ENCODE data around the gene LETM1. TPM values are rescaled to one million over a fixed set of nuclear protein-coding genes. Genes with fewer than 3 reads are reported as not detected.
A peak's percentile ranks its signal among the peaks of the same experiment; 100 is the strongest.

The LETM1 gene
- total RNA-seq, 8 experiments from 2014 or later: 19.8 to 74.0 (median 30.2) TPM

GRCh38 chr4:1826531-1827350 is 29.2 kb downstream of the LETM1 start:
- in situ Hi-C loops (cut with MboI; ENCODE audit: low pct_unique_long_range_greater_than_20kb in 2 of 9, low sequenced_read_pairs in 9 of 9, unreplicated experiment in 9 of 9): no loop called here
- Histone ChIP-seq H3K4me3 (no peak overlapping the region), H3K27ac (no peak overlapping the region), H3K4me1 (replicated peaks in 1 of 2) (no peaks in the 10 kb centered on the region)
- 60 to 100% (median 93%) methylated on average over 1 to 11 of the region's 30 CpGs; no CpG with 5 or more reads in 3 of the 10 experiments for WGBS, 10 experiments
- ATAC-seq (replicated peaks in 6 of 8): no peak

- in situ Hi-C loops (cut with MboI; ENCODE audit: low pct_unique_long_range_greater_than_20kb in 2 of 9, low sequenced_read_pairs in 9 of 9, unreplicated experiment in 9 of 9): no loop called here
- no peak overlapping the region for H3K4me3 ChIP-seq
- 77 to 100% (median 84%) methylated on average over 1 to 18 of the region's 19 CpGs; no CpG with 5 or more reads in 3 of the 10 experiments for WGBS, 10 experiments
- no peak for ATAC-seq (replicated peaks in 6 of 8)
- H3K4me1 ChIP-seq (replicated peaks in 1 of 2): no peaks in the 10 kb centered on the region
- H3K27ac ChIP-seq: no peak overlapping the region
Measured at GRCh38 chr4:1825326-1825725, 30.6 kb downstream of the LETM1 start.

- Histone ChIP-seq H3K4me1 (replicated peaks in 1 of 2) (no peaks in the 10 kb centered on the region), H3K4me3 (no peak overlapping the region), H3K27ac (no peak overlapping the region)
- in situ Hi-C loops (cut with MboI; ENCODE audit: low pct_unique_long_range_greater_than_20kb in 2 of 9, low sequenced_read_pairs in 9 of 9, unreplicated experiment in 9 of 9): no loop called here
- 60 to 100% (median 80%) methylated on average over 1 to 2 of the region's 11 CpGs; no CpG with 5 or more reads in 5 of the 10 experiments for WGBS, 10 experiments
- ATAC-seq (replicated peaks in 6 of 8): no peak
Measured at GRCh38 chr4:1824746-1825145, 31.2 kb downstream of the LETM1 start.

- Histone ChIP-seq H3K4me3 (no peak overlapping the region), H3K4me1 (replicated peaks in 1 of 2) (no peaks in the 10 kb centered on the region), H3K27ac (no peak overlapping the region)
- 100% methylated on average over 1 to 3 of the region's 12 CpGs; no CpG with 5 or more reads in 5 of the 10 experiments for WGBS, 10 experiments
- ATAC-seq (replicated peaks in 6 of 8): no peak
- in situ Hi-C loops (cut with MboI; ENCODE audit: low pct_unique_long_range_greater_than_20kb in 2 of 9, low sequenced_read_pairs in 9 of 9, unreplicated experiment in 9 of 9): no loop called here
Measured at GRCh38 chr4:1823545-1823932, 32.4 kb downstream of the LETM1 start.

- WGBS, 10 experiments: 80 to 100% (median 97%) methylated on average over 2 to 12 of the region's 37 CpGs; no CpG with 5 or more reads in 5 of the 10 experiments
- in situ Hi-C loops (cut with MboI; ENCODE audit: low pct_unique_long_range_greater_than_20kb in 2 of 9, low sequenced_read_pairs in 9 of 9, unreplicated experiment in 9 of 9): no loop called here
- H3K27ac ChIP-seq: no peak overlapping the region
- H3K4me1 ChIP-seq (replicated peaks in 1 of 2): no peaks in the 10 kb centered on the region
- H3K4me3 ChIP-seq: no peak overlapping the region
- ATAC-seq (replicated peaks in 6 of 8): peak in 1 of 8 experiments; percentile 4
Measured at GRCh38 chr4:1822568-1823544, 33.1 kb downstream of the LETM1 start.

GRCh38 chr4:1821679-1822567 is 34.0 kb downstream of the LETM1 start:
- no peak overlapping the region for H3K27ac ChIP-seq
- no peaks in the 10 kb centered on the region for H3K4me1 ChIP-seq (replicated peaks in 1 of 2)
- in situ Hi-C loops (cut with MboI; ENCODE audit: low pct_unique_long_range_greater_than_20kb in 2 of 9, low sequenced_read_pairs in 9 of 9, unreplicated experiment in 9 of 9): no loop called here
- no peak overlapping the region for H3K4me3 ChIP-seq
- 80 to 100% (median 100%) methylated on average over 1 to 4 of the region's 18 CpGs; no CpG with 5 or more reads in 4 of the 10 experiments for WGBS, 10 experiments
- no peak for ATAC-seq (replicated peaks in 6 of 8)

GRCh38 chr4:1819816-1820215 is 36.1 kb downstream of the LETM1 start:
- Histone ChIP-seq H3K4me1 (replicated peaks in 1 of 2) (no peaks in the 10 kb centered on the region), H3K4me3 (no peak overlapping the region), H3K27ac (no peak overlapping the region)
- in situ Hi-C loops (cut with MboI; ENCODE audit: low pct_unique_long_range_greater_than_20kb in 2 of 9, low sequenced_read_pairs in 9 of 9, unreplicated experiment in 9 of 9): loop anchor here in 1 of 9 experiments (10.0 kb wide), 1 partner anchor 65 kb away; no protein-coding TSS in a partner anchor
- WGBS, 10 experiments: 20 to 100% (median 100%) methylated on average over 1 to 5 of the region's 7 CpGs; no CpG with 5 or more reads in 4 of the 10 experiments
- ATAC-seq (replicated peaks in 6 of 8): no peak

GRCh38 chr4:1819284-1819683 is 36.7 kb downstream of the LETM1 start:
- no peak for ATAC-seq (replicated peaks in 6 of 8)
- WGBS, 10 experiments: 82 to 100% (median 94%) methylated on average over 1 to 9 of the region's 10 CpGs; no CpG with 5 or more reads in 4 of the 10 experiments
- in situ Hi-C loops (cut with MboI; ENCODE audit: low pct_unique_long_range_greater_than_20kb in 2 of 9, low sequenced_read_pairs in 9 of 9, unreplicated experiment in 9 of 9): loop anchor here in 1 of 9 experiments (10.0 kb wide), 1 partner anchor 64 kb away; no protein-coding TSS in a partner anchor

GRCh38 chr4:1815997-1816860 is 39.7 kb downstream of the LETM1 start:
- Histone ChIP-seq H3K27ac (no peak overlapping the region), H3K4me1 (replicated peaks in 1 of 2) (no peaks in the 10 kb centered on the region), H3K4me3 (no peak overlapping the region)
- no peak for ATAC-seq (replicated peaks in 6 of 8)
- 60 to 100% (median 95%) methylated on average over 1 to 11 of the region's 25 CpGs; no CpG with 5 or more reads in 3 of the 10 experiments for WGBS, 10 experiments
- in situ Hi-C loops (cut with MboI; ENCODE audit: low pct_unique_long_range_greater_than_20kb in 2 of 9, low sequenced_read_pairs in 9 of 9, unreplicated experiment in 9 of 9): loop anchor here in 1 of 9 experiments (10.0 kb wide), 1 partner anchor 61 kb away; no protein-coding TSS in a partner anchor

More at GRCh38 chr4:1819284-1819683, 36.7 kb downstream of the LETM1 start:
- no peaks in the 10 kb centered on the region for H3K4me1 ChIP-seq (replicated peaks in 1 of 2)
- no peak overlapping the region for H3K27ac ChIP-seq
- H3K4me3 ChIP-seq: no peak overlapping the region

GRCh38 chr4:1815096-1815996 is 40.6 kb downstream of the LETM1 start:
- Histone ChIP-seq H3K27ac (no peak overlapping the region), H3K4me3 (no peak overlapping the region), H3K4me1 (replicated peaks in 1 of 2) (no peaks in the 10 kb centered on the region)
- in situ Hi-C loops (cut with MboI; ENCODE audit: low pct_unique_long_range_greater_than_20kb in 2 of 9, low sequenced_read_pairs in 9 of 9, unreplicated experiment in 9 of 9): loop anchor here in 1 of 9 experiments (10.0 kb wide), 1 partner anchor 61 kb away; no protein-coding TSS in a partner anchor
- WGBS, 10 experiments: 90 to 100% (median 96%) methylated on average over 1 to 8 of the region's 34 CpGs; no CpG with 5 or more reads in 7 of the 10 experiments
- ATAC-seq (replicated peaks in 6 of 8): no peak

Measured in motor neuron (in vitro differentiated cells).